IgD-negative memory B cell (primary cell): ENCODE data around the gene OCRL. TPM values are rescaled to one million over a fixed set of nuclear protein-coding genes. Genes with fewer than 3 reads are reported as not detected.
A peak's percentile ranks its signal among the peaks of the same experiment; 100 is the strongest.

ENCODE experiments used
- H3K27ac Mint-ChIP-seq, 3 donors: one replicate each; pipeline ENCODE4 v1.8.0; 2020 to 2022; ENCODE audit warnings: mild to moderate bottlenecking in 3 of 3, mixed read lengths in 3 of 3, moderate library complexity in 1 of 3
- H3K27me3 Mint-ChIP-seq: one replicate; pipeline ENCODE4 v1.8.0; 2021; ENCODE audit warnings: mixed read lengths
- H3K36me3 Mint-ChIP-seq: one replicate; pipeline ENCODE4 v1.8.0; 2020; ENCODE audit warnings: mild to moderate bottlenecking, mixed read lengths
- H3K4me1 Mint-ChIP-seq, 3 donors: one replicate each; pipeline ENCODE4 v1.8.0; 2020 to 2022; ENCODE audit warnings: mixed read lengths in 3 of 3, mild to moderate bottlenecking in 1 of 3
- H3K4me3 Mint-ChIP-seq, 4 donors: one replicate each; pipeline ENCODE4 v1.8.0; 2020 to 2022; ENCODE audit warnings: mild to moderate bottlenecking in 4 of 4, mixed read lengths in 4 of 4, moderate library complexity in 3 of 4
- H3K9me3 Mint-ChIP-seq, 3 donors: one replicate each; pipeline ENCODE4 v1.8.0; 2020 to 2021; ENCODE audit warnings: mixed read lengths in 3 of 3, mild to moderate bottlenecking in 1 of 3
- polyA plus RNA-seq: library from polyadenylated mRNA; unstranded; fragments of 300-500 nt; fragmentation: Illumina TruSeq; gene quantifications from one replicate; pipeline ENCODE4 v1.2.3, GENCODE V29; 2021

OCRL gene
- polyA plus RNA-seq, 1 donor from 2014 or later: 0.85 TPM

DNA sequence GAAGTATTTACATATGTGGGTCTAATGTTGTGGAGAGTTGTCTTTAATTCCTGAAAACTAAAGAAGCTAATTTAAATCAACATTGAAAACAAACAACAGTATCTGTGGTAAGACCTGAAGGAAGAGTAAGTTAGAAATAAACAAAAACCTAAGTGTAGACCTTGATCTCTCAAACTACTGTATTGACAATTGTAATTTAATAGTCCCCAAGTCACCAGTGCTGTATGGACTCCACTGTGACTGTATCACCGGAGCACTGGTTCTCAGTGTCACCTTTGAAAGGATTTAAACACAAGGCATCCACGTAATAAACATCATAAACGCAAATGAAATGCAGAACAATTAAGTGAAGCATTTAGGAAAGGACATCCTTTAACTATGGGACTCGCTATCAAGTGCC lies 46.4 kb downstream of the OCRL start:
- H3K36me3 Mint-ChIP-seq: peaks cover 2% of the 10 kb centered on the region
- H3K9me3 Mint-ChIP-seq: no peaks in the 10 kb centered on the region
- no peak overlapping the region for H3K4me3 Mint-ChIP-seq
- H3K27ac Mint-ChIP-seq: no peak overlapping the region
- no peaks in the 10 kb centered on the region for H3K4me1 Mint-ChIP-seq
- peaks cover 2% of the 10 kb centered on the region for H3K27me3 Mint-ChIP-seq

DNA sequence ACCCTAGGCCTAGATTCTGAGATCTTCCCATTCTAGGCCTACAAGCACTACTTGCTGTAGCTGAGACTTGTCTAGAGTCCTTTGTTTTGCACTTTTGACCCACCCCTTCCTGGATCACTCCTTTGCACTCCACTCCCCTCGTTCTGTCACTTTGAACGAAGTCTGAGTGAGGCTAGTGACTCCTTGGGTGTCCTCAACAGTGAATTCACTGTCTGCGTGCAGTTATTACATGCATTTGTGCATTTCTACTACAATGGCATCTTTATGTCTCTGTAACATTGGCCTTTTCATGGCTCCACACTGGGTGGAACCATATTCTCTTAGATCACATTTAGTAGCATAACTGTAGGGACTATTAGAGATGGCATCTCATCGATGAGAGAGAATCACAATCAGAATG lies 50.5 kb downstream of the OCRL start:
- no peaks in the 10 kb centered on the region for H3K27me3 Mint-ChIP-seq
- H3K36me3 Mint-ChIP-seq: peaks cover 2% of the 10 kb centered on the region
- H3K9me3 Mint-ChIP-seq: no peaks in the 10 kb centered on the region
- no peak overlapping the region for H3K27ac Mint-ChIP-seq
- H3K4me1 Mint-ChIP-seq: no peaks in the 10 kb centered on the region
- H3K4me3 Mint-ChIP-seq: no peak overlapping the region

GRCh38 chrX:129593137-129593536 lies 53.1 kb downstream of the OCRL start:
- H3K4me3 Mint-ChIP-seq: no peak overlapping the region
- H3K4me1 Mint-ChIP-seq: no peaks in the 10 kb centered on the region
- H3K9me3 Mint-ChIP-seq: no peaks in the 10 kb centered on the region
- H3K27ac Mint-ChIP-seq: no peak overlapping the region
- no peaks in the 10 kb centered on the region for H3K27me3 Mint-ChIP-seq
- peaks cover 2% of the 10 kb centered on the region for H3K36me3 Mint-ChIP-seq

- Mint-ChIP-seq H3K4me3 (no peak overlapping the region), H3K9me3 (no peaks in the 10 kb centered on the region), H3K27ac (no peak overlapping the region), H3K27me3 (no peaks in the 10 kb centered on the region), H3K36me3 (peaks cover 2% of the 10 kb centered on the region), H3K4me1 (no peaks in the 10 kb centered on the region)
These were observed 54.7 kb downstream of the OCRL start for GRCh38 chrX:129594781-129595180.

DNA sequence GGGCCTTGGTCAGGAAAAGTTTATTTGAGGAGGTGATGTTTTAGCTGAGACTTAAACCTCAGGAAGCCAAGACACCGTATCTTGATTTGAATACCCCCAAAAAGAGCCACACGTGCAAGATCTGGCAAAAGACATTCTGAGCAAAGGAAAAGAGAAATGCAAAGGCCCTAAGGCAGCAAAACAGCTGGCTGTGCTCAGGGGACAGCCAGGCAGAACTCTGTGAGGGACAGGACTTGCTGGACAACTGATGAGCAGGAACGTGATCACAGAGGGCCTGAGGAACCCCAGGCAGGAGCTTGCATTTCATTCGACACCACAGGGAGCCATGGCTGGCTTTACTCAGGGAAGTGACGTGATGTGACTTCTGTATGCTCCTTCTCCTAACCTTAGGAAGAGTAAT lies 56.0 kb downstream of the OCRL start:
- no peak overlapping the region for H3K4me3 Mint-ChIP-seq

GRCh38 chrX:129597905-129598304 lies 57.8 kb downstream of the OCRL start:
- Mint-ChIP-seq H3K36me3 (peaks cover 1% of the 10 kb centered on the region), H3K9me3 (no peaks in the 10 kb centered on the region), H3K27ac (no peak overlapping the region), H3K4me1 (peaks cover 0 to 3% (median 0%) of the 10 kb centered on the region in 3 donors), H3K4me3 (no peak overlapping the region), H3K27me3 (peaks cover 3% of the 10 kb centered on the region)

More for the DNA sequence above, 56.0 kb downstream of the OCRL start:
- peaks cover 1% of the 10 kb centered on the region for H3K36me3 Mint-ChIP-seq
- no peak overlapping the region for H3K27ac Mint-ChIP-seq
- H3K27me3 Mint-ChIP-seq: no peaks in the 10 kb centered on the region
- H3K4me1 Mint-ChIP-seq: no peaks in the 10 kb centered on the region
- no peaks in the 10 kb centered on the region for H3K9me3 Mint-ChIP-seq

GRCh38 chrX:129599499-129599898 lies 59.4 kb downstream of the OCRL start:
- Mint-ChIP-seq H3K27me3 (peaks cover 3% of the 10 kb centered on the region), H3K4me3 (no peak overlapping the region), H3K9me3 (no peaks in the 10 kb centered on the region), H3K27ac (no peak overlapping the region), H3K36me3 (peaks cover 1% of the 10 kb centered on the region), H3K4me1 (peaks cover 3 to 11% (median 5%) of the 10 kb centered on the region in 3 donors)

DNA sequence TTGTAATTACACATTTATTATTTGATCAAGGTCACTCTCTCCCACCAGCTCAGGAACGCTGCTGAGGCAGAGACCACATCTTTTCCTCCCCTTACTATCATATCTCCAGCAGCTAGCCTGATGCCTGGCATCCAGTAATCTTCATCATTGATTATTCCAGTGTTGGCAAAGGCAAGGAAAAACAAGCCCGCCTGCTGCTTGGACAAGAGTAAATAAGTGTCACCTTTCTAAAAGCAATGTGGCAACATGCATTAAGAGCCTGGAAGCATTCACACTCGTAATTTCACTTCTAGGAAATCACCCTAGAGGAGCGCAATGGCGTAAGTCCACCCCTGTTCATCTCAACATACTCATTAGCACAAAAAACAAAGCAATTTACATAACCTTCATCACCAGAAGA lies 59.9 kb downstream of the OCRL start:
- no peaks in the 10 kb centered on the region for H3K9me3 Mint-ChIP-seq
- H3K4me1 Mint-ChIP-seq: peaks cover 3 to 11% (median 5%) of the 10 kb centered on the region in 3 donors
- H3K27ac Mint-ChIP-seq: no peak overlapping the region
- no peak overlapping the region for H3K4me3 Mint-ChIP-seq
- H3K27me3 Mint-ChIP-seq: peaks cover 3% of the 10 kb centered on the region
- H3K36me3 Mint-ChIP-seq: peaks cover 1% of the 10 kb centered on the region

- Mint-ChIP-seq H3K9me3 (no peaks in the 10 kb centered on the region), H3K36me3 (peaks cover 1% of the 10 kb centered on the region), H3K4me3 (no peak overlapping the region), H3K27me3 (peaks cover 7% of the 10 kb centered on the region), H3K4me1 (peaks cover 5 to 16% (median 5%) of the 10 kb centered on the region in 3 donors), H3K27ac (no peak overlapping the region)
These were observed 60.9 kb downstream of the OCRL start for GRCh38 chrX:129600981-129601424.

- H3K4me3 Mint-ChIP-seq: peak overlapping the region in 1 of 4 donors; percentile 49
These were observed 66.9 kb downstream of the OCRL start for GRCh38 chrX:129606918-129607317.

DNA sequence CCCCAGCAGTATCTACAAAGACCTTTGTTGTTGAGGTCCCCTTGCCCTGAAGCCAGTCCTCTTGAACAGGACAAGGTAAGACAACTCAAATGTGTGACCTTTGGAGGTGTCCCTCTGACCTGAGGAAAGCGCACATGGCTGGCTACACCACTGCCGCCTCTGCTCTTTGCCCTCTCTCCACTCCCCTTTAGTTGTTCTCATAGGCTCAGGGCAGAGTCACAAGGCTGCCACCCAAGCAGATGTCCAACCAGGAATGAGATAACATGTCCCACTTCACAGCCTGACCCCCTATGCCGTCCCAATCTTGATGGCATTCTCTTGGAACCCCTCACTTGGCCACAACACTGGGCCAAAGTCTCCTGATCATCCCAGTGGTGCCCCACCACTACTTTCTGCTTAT lies 68.4 kb downstream of the OCRL start:
- Mint-ChIP-seq H3K4me1 (peaks cover 5 to 20% (median 7%) of the 10 kb centered on the region in 3 donors), H3K27ac (no peak overlapping the region), H3K4me3 (no peak overlapping the region), H3K27me3 (peaks cover 5% of the 10 kb centered on the region), H3K9me3 (no peaks in the 10 kb centered on the region), H3K36me3 (no peaks in the 10 kb centered on the region)

More at GRCh38 chrX:129606918-129607317, 66.9 kb downstream of the OCRL start:
- no peak overlapping the region for H3K27ac Mint-ChIP-seq
- H3K27me3 Mint-ChIP-seq: peaks cover 8% of the 10 kb centered on the region
- H3K4me1 Mint-ChIP-seq: peaks cover 5 to 23% (median 7%) of the 10 kb centered on the region in 3 donors
- H3K36me3 Mint-ChIP-seq: no peaks in the 10 kb centered on the region
- H3K9me3 Mint-ChIP-seq: no peaks in the 10 kb centered on the region

GRCh38 chrX:129609395-129609794 lies 69.3 kb downstream of the OCRL start:
- Mint-ChIP-seq H3K27ac (no peak overlapping the region), H3K27me3 (peaks cover 5% of the 10 kb centered on the region), H3K9me3 (no peaks in the 10 kb centered on the region), H3K4me1 (peaks cover 0 to 13% (median 11%) of the 10 kb centered on the region in 3 donors), H3K4me3 (no peak overlapping the region), H3K36me3 (no peaks in the 10 kb centered on the region)

DNA sequence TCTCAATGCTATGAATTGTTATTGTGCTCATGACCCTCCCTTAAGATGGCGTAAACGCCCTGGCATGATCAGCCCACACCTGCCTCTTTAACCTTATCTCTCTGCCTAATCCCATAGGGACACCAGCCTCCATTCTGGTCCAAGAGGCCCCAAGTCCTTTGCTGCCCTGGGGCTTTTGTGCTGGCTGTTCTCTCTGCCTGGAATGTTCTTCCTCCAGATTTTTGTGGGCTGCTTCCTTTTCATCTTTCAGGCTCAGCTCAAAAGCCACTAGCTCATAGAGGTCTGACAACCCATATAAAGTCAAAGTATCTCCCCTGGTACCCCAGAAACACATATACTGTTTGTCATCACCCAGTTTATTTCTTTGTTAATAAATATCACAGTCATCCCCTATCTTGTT lies 72.3 kb downstream of the OCRL start:
- H3K4me3 Mint-ChIP-seq: no peak overlapping the region
- H3K27ac Mint-ChIP-seq: no peak overlapping the region
- peaks cover 0 to 7% (median 4%) of the 10 kb centered on the region in 3 donors for H3K4me1 Mint-ChIP-seq
- peaks cover 2% of the 10 kb centered on the region for H3K27me3 Mint-ChIP-seq
- H3K9me3 Mint-ChIP-seq: no peaks in the 10 kb centered on the region
- no peaks in the 10 kb centered on the region for H3K36me3 Mint-ChIP-seq

DNA sequence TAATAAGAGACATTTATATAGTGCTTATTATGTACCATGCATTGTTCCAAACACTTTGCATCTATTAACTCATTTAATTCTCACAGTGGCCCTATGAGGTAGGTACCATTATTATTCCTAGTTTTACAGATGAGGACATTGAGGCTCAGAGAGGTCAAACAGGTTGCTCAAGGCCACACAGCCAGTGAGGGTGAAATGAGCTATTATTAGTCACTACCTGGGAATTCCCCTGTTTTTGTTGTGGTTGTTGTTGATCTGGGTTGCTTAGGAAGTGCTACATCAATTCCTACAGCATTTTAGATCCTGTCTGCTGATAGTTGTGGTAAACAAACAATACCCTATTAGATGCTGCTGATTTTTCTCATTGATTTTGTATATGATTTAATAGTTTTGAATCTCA lies 73.5 kb downstream of the OCRL start:
- no peak overlapping the region for H3K4me3 Mint-ChIP-seq
- peak overlapping the region in 1 of 3 donors; percentile 29 for H3K27ac Mint-ChIP-seq
- peaks cover 1% of the 10 kb centered on the region for H3K27me3 Mint-ChIP-seq
- H3K4me1 Mint-ChIP-seq: peaks cover 0 to 7% (median 4%) of the 10 kb centered on the region in 3 donors
- no peaks in the 10 kb centered on the region for H3K9me3 Mint-ChIP-seq
- no peaks in the 10 kb centered on the region for H3K36me3 Mint-ChIP-seq

- peaks cover 1% of the 10 kb centered on the region for H3K27me3 Mint-ChIP-seq
- peaks cover 0 to 7% (median 4%) of the 10 kb centered on the region in 3 donors for H3K4me1 Mint-ChIP-seq
These were observed 74.6 kb downstream of the OCRL start for GRCh38 chrX:129614481-129615255.

DNA sequence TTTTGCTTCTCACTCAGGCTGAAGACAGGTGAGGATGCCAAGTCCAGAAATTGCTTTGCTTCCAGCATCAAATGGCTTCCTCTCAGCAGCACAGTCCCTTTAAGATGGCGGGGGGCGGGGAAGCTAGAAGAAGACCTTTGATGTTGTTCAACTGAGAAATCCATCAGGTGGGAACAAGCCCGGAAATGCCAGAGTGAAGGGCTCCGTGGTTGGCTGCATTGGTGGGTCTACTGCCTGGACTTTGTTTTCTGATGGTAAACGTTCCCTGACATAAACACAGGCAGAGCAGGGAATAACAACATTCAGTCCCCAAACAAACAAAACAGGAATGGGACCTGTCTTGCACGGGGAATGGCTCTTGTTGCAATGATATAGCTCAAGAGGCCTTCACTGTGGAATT lies 77.4 kb downstream of the OCRL start:
- H3K4me3 Mint-ChIP-seq: no peak overlapping the region
- peaks cover 0 to 7% (median 4%) of the 10 kb centered on the region in 3 donors for H3K4me1 Mint-ChIP-seq
- no peak overlapping the region for H3K27ac Mint-ChIP-seq
- no peaks in the 10 kb centered on the region for H3K36me3 Mint-ChIP-seq
- peaks cover 4% of the 10 kb centered on the region for H3K27me3 Mint-ChIP-seq
- H3K9me3 Mint-ChIP-seq: no peaks in the 10 kb centered on the region

More at GRCh38 chrX:129614481-129615255, 74.6 kb downstream of the OCRL start:
- Mint-ChIP-seq H3K4me3 (no peak overlapping the region), H3K27ac (no peak overlapping the region), H3K36me3 (no peaks in the 10 kb centered on the region), H3K9me3 (no peaks in the 10 kb centered on the region)
